Ovary (tissue), 9 donors: ENCODE data around the gene BTNL9. TPM values are rescaled to one million over a fixed set of nuclear protein-coding genes. Genes with fewer than 3 reads are reported as not detected.

Experiments
- DNase-seq, 5 donors: peaks; one replicate each; pipeline ENCODE4 v3.0.0-alpha.2; 2019 to 2020
- H3K27ac ChIP-seq, 2 donors: fragments of 200-600 bp; one replicate each; pipeline versions ENCODE4 v1.5.1 to v1.8.0; 2019 to 2022
- H3K27me3 ChIP-seq: fragments of 200-600 bp; one replicate; pipeline ENCODE4 v1.8.0; 2022
- H3K36me3 ChIP-seq: fragments of 200-600 bp; sonication (generic); one replicate; pipeline ENCODE4 v1.5.1; 2019
- H3K4me1 ChIP-seq: one replicate; pipeline ENCODE4 v1.8.1; 2013; ENCODE audit warnings: mild to moderate bottlenecking, moderate library complexity; ENCODE audit not compliant: insufficient read depth
- H3K4me3 ChIP-seq: fragments of 200-600 bp; sonication (generic); one replicate; pipeline ENCODE4 v1.5.1; 2017
- H3K9me3 ChIP-seq, 2 donors: fragments of 200-600 bp in 1 of 2; sonication (generic) in 1 of 2; one replicate each; pipeline versions ENCODE4 v1.5.1 to v1.8.1; 2013 to 2019; ENCODE audit warnings: mild to moderate bottlenecking in 1 of 2, moderate library complexity in 1 of 2
- EP300 ChIP-seq: sonication (generic); formaldehyde crosslinking; IDR thresholded peaks from one replicate; pipeline ENCODE4 v1.6.1; 2017; ENCODE audit warnings: antibody characterized with exemption
- POLR2A ChIP-seq: fragments of 450-650 bp; IDR thresholded peaks from one replicate; pipeline ENCODE4 v1.6.1; 2017; ENCODE audit warnings: antibody characterized with exemption, mild to moderate bottlenecking, moderate library complexity
- WGBS, 3 donors: extraction: QIAGEN DNeasy Blood & Tissue Kit in 1 of 3; methylation state at CpG; one replicate each; pipeline versions ENCODE4 v1.1.5 to v1.1.7; 2013 to 2017; 5-methylcytosine and 5-hydroxymethylcytosine counted together
- intact Hi-C, 4 donors: fragments of 100-400 bp; cut with DNase I; formaldehyde crosslinking; loops; one replicate each; pipeline versions ENCODE4 v1.11.0 to v1.15.1; 2022 to 2023
- polyA plus RNA-seq, 2 donors: library from polyadenylated mRNA; stranded (reverse); fragments of 200-250 nt in 1 of 2; fragments of 350-450 nt in 1 of 2; fragmentation: Illumina TruSeq in 1 of 2; extraction: RNeasy Lipid Tissue Mini Kit (QIAGEN cat#74804) in 1 of 2; gene quantifications; one replicate each; pipeline ENCODE4 v1.2.3, GENCODE V29; 2013 to 2014
- total RNA-seq, 7 donors: library from RNA; depleted of rRNA in 2 of 7; stranded (reverse); fragments of >200 nt in 2 of 7; fragmentation: NEBNext Ultra II Directional in 3 of 7; extraction: Animal tissue kit (Norgen Biotek cat#: 25700) in 3 of 7; gene quantifications; one replicate each; pipeline versions ENCODE4 v1.1.0 to v1.2.4, GENCODE V29; 2016 to 2023
- TF ChIP-seq, protein P1 (sequence below), 3 donors: fragments of 450-650 bp in 2 of 3; fragments of 200-600 bp in 1 of 3; IDR thresholded peaks; one replicate each; pipeline versions ENCODE4 v1.5.1 to v1.8.0; 2016 to 2022; ENCODE audit warnings: antibody characterized with exemption in 3 of 3, mild to moderate bottlenecking in 1 of 3
- donor health status: DM: no; HTN: no; CAD: no; lungs with moderate emphysema.
- donor health status: DM: no; HTN: no; CAD: no.
- donor health status: Bipolar disorder and iron deficiency.
- donor health status: DM: yes; HTN: yes; CAD: no.
- donor health status: DM: no; HTN: no; CAD: no.
- donor health status: DM: yes; HTN: yes; CAD: no.

The BTNL9 gene
- total and polyA plus RNA-seq, 9 donors = 0.76 to 46.4 (median 9.6) TPM

- Histone ChIP-seq H3K36me3 (no peaks in the 10 kb centered on the region), H3K9me3 (no peaks in the 10 kb centered on the region), H3K27me3 (no peaks in the 10 kb centered on the region), H3K4me3 (no peak overlapping the region), H3K4me1 (peaks cover under 1% of the 10 kb centered on the region), H3K27ac (no peak overlapping the region)
- DNase-seq = no peak
- WGBS, 3 donors = 13 to 18% (median 17%) methylated on average over 18 to 22 of the region's 22 CpGs
- TF ChIP-seq, protein P1, sequence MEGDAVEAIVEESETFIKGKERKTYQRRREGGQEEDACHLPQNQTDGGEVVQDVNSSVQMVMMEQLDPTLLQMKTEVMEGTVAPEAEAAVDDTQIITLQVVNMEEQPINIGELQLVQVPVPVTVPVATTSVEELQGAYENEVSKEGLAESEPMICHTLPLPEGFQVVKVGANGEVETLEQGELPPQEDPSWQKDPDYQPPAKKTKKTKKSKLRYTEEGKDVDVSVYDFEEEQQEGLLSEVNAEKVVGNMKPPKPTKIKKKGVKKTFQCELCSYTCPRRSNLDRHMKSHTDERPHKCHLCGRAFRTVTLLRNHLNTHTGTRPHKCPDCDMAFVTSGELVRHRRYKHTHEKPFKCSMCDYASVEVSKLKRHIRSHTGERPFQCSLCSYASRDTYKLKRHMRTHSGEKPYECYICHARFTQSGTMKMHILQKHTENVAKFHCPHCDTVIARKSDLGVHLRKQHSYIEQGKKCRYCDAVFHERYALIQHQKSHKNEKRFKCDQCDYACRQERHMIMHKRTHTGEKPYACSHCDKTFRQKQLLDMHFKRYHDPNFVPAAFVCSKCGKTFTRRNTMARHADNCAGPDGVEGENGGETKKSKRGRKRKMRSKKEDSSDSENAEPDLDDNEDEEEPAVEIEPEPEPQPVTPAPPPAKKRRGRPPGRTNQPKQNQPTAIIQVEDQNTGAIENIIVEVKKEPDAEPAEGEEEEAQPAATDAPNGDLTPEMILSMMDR (IDR thresholded peaks at IDR 0.05) = no peak
- TF ChIP-seq POLR2A (no peak), EP300 (no peak)
- intact Hi-C loops = no loop called here
Measured at GRCh38 chr5:181058786-181059296, 18.8 kb downstream of the BTNL9 start.

DNA sequence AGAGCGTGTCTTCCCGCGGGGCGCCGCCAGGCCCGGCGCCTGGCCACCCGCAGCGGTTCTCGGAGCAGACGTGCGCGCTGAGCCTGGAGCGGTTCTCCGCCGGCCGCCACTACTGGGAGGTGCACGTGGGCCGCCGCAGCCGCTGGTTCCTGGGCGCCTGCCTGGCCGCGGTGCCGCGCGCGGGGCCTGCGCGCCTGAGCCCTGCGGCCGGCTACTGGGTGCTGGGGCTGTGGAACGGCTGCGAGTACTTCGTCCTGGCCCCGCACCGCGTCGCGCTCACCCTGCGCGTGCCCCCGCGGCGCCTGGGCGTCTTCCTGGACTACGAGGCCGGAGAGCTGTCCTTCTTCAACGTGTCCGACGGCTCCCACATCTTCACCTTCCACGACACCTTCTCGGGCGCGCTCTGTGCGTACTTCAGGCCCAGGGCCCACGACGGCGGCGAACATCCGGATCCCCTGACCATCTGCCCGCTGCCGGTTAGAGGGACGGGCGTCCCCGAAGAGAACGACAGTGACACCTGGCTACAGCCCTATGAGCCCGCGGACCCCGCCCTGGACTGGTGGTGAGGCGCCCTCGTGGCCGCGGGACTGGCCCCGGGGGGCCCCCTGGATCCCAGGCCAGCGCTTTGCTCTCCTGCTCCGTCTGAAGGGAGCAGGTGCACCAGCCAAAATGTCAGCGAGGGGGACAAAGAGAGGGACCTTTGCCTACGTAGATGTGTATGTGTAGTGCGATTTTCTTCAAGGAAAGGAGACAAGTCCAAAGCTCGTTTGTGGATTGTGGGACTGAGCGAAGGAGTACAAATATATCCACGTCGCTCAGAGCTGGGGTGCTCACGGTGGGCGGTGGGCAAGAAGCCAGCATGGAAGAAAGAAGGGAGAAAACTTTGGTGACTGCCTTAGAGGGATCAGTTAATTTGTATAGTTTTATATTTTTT is 19.5 kb downstream of the BTNL9 start:
- intact Hi-C loops = no loop called here
- H3K4me3 ChIP-seq = no peak overlapping the region
- no peaks in the 10 kb centered on the region for H3K4me1 ChIP-seq
- H3K36me3 ChIP-seq = no peaks in the 10 kb centered on the region
- TF ChIP-seq, protein P1 (IDR thresholded peaks at IDR 0.05) = no peak
- TF ChIP-seq POLR2A (no peak), EP300 (no peak)
- DNase-seq = no peak
- H3K27ac ChIP-seq = no peak overlapping the region
- H3K9me3 ChIP-seq = no peaks in the 10 kb centered on the region
- no peaks in the 10 kb centered on the region for H3K27me3 ChIP-seq
- 5 to 8% (median 6%) methylated on average over 63 to 86 of the region's 86 CpGs for WGBS, 3 donors

DNA sequence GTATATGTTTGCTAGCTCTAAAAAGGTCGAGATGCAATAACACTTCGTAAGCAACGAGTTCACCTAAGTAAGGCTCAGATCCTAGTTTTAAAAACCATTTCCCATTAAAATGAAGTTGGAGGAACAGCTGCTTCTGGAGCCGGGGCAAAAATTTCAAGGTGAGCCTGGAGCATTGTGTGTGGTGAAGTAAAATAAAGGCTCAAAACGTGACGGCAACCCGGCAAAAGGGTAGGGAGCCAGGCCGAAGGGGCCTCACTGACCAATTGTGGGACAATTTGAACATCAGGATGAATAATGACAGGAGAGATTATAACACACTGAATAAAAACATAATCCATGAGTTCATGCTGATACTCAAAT is 20.1 kb downstream of the BTNL9 start:
- Histone ChIP-seq H3K4me3 (no peak overlapping the region), H3K9me3 (no peaks in the 10 kb centered on the region), H3K27ac (no peak overlapping the region), H3K36me3 (no peaks in the 10 kb centered on the region), H3K27me3 (no peaks in the 10 kb centered on the region), H3K4me1 (no peaks in the 10 kb centered on the region)
- intact Hi-C loops = no loop called here
- 70 to 76% (median 71%) methylated on average over 8 of the region's 8 CpGs for WGBS, 3 donors
- DNase-seq = no peak
- TF ChIP-seq, protein P1 (IDR thresholded peaks at IDR 0.05) = no peak
- no peak for TF ChIP-seq POLR2A

DNA sequence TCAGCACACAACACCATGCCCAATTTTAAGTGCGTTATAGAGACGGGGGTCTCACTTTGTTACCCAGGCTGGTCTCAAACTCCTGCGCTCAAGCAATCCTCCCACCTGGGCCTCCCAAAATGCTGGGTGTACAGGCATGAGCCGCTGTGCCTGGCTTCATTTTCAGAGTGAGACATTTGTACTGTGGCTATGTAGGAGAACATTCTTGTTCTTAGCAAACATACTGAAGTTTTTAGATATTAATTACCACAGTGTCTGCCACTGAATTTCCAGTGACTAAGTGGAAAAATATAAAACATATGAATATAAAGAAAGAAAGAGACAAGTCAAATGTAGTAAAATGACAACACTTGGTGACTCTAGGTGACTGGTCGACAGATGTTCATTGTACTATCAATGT is 20.9 kb downstream of the BTNL9 start:
- Histone ChIP-seq H3K27ac (no peak overlapping the region), H3K9me3 (no peaks in the 10 kb centered on the region), H3K36me3 (no peaks in the 10 kb centered on the region), H3K4me3 (no peak overlapping the region), H3K27me3 (no peaks in the 10 kb centered on the region), H3K4me1 (no peaks in the 10 kb centered on the region)
- DNase-seq = no peak
- TF ChIP-seq POLR2A (no peak), EP300 (no peak)
- TF ChIP-seq, protein P1 (IDR thresholded peaks at IDR 0.05) = no peak
- WGBS, 3 donors = 83 to 93% (median 86%) methylated on average over 5 of the region's 5 CpGs
- intact Hi-C loops = no loop called here
